Osteocyte (in vitro differentiated cells): ENCODE results near the gene PPP1R12C. TPM values are rescaled to one million over a fixed set of nuclear protein-coding genes. Genes with fewer than 3 reads are reported as not detected.
A peak's percentile ranks its signal among the peaks of the same experiment; 100 is the strongest.

Source experiments
- DNase-seq: peaks from one replicate; pipeline ENCODE4 v3.0.0; 2021; ENCODE audit warnings: mixed read lengths; ENCODE audit not compliant: unreplicated experiment; ENCODE audit errors: extremely low spot score
- H3K27ac Mint-ChIP-seq: one replicate; pipeline ENCODE4 v1.8.0; 2021; ENCODE audit warnings: mild to moderate bottlenecking, mixed read lengths; ENCODE audit not compliant: unreplicated experiment
- H3K27me3 Mint-ChIP-seq: one replicate; pipeline ENCODE4 v1.8.0; 2021; ENCODE audit warnings: mixed read lengths; ENCODE audit not compliant: unreplicated experiment
- H3K36me3 Mint-ChIP-seq: one replicate; pipeline ENCODE4 v1.8.0; 2021; ENCODE audit warnings: mixed read lengths; ENCODE audit not compliant: unreplicated experiment
- H3K4me1 Mint-ChIP-seq: one replicate; pipeline ENCODE4 v1.8.0; 2021; ENCODE audit warnings: mixed read lengths; ENCODE audit not compliant: unreplicated experiment
- H3K4me3 Mint-ChIP-seq: one replicate; pipeline ENCODE4 v1.8.0; 2021; ENCODE audit warnings: mild to moderate bottlenecking, moderate library complexity, mixed read lengths; ENCODE audit not compliant: unreplicated experiment
- H3K9me3 Mint-ChIP-seq: one replicate; pipeline ENCODE4 v1.8.0; 2021; ENCODE audit warnings: mixed read lengths; ENCODE audit not compliant: unreplicated experiment
- CTCF ChIP-seq: fragments of 200-600 bp; sonication (generic); IDR thresholded peaks from 2 replicates; pipeline ENCODE4 v1.5.0; 2021; ENCODE audit warnings: antibody characterized with exemption, mild to moderate bottlenecking, moderate library complexity
- total RNA-seq: library from RNA; stranded (reverse); gene quantifications from 2 replicates; pipeline ENCODE4 v1.2.1, GENCODE V29; 2021

The PPP1R12C gene
- total RNA-seq, 1 donor from 2014 or later, result 135 TPM

DNA sequence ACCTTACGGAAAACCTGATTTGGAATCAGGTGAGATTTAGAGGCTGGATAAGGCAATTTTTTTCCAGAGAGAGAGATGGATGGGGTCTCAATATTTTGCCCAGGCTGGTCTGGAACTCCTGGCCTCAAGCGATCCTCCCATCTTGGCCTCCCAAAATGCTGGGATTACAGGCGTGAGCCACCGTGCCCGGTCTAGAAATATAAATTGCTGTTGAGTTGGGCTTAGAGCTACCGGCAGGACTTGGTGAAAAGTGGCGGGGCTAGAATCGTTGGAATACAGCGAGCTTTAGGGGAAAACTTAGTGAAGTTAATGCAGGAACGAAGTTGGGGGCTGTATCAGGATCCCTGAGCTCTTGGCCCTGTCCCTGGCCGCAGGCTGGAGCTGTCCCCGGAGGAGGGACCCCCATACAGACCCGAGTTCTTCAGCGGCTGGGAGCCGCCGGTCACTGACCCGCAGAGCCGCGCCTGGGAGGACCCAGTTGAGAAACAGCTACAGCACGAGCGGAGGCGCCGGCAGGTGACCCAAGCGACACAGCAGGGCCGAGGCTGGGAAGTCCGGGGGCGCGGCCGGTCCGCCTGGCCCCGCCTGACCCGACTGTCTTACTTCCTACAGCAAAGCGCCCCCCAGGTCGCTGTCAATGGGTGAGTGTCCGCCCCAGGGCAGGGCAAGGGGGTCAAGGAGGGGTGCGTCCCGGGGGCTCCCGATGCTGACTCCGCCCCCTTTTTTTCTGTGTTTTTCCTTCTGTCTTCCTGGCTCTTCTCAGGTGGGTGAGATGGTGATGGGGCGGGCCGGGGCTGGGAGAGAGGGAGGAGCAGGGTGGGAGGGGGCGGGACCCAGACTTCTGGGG, 34.2 kb downstream of the PPP1R12C start:
- peaks cover 56% of the 10 kb centered on the region for H3K27me3 Mint-ChIP-seq
- peaks cover 34% of the 10 kb centered on the region for H3K4me1 Mint-ChIP-seq
- no peak for TF ChIP-seq CTCF
- no peak for DNase-seq
- H3K27ac Mint-ChIP-seq, result no peak overlapping the region
- no peak overlapping the region for H3K4me3 Mint-ChIP-seq
- H3K9me3 Mint-ChIP-seq, result no peaks in the 10 kb centered on the region
- H3K36me3 Mint-ChIP-seq, result no peaks in the 10 kb centered on the region

- no peak for TF ChIP-seq CTCF
- no peak overlapping the region for H3K27ac Mint-ChIP-seq
- peaks cover 58% of the 10 kb centered on the region for H3K27me3 Mint-ChIP-seq
- H3K36me3 Mint-ChIP-seq, result no peaks in the 10 kb centered on the region
- H3K4me1 Mint-ChIP-seq, result peaks cover 25% of the 10 kb centered on the region
- H3K9me3 Mint-ChIP-seq, result no peaks in the 10 kb centered on the region
- no peak for DNase-seq
- H3K4me3 Mint-ChIP-seq, result peak overlapping the region; percentile 67
These were observed 35.2 kb downstream of the PPP1R12C start for GRCh38 chr19:55082020-55082851.

- Mint-ChIP-seq H3K36me3 (no peaks in the 10 kb centered on the region), H3K4me3 (peak overlapping the region; percentile 67), H3K27ac (no peak overlapping the region), H3K4me1 (peaks cover 20% of the 10 kb centered on the region), H3K9me3 (no peaks in the 10 kb centered on the region), H3K27me3 (peaks cover 63% of the 10 kb centered on the region)
- no peak for TF ChIP-seq CTCF
- no peak for DNase-seq
These were observed 35.7 kb downstream of the PPP1R12C start for GRCh38 chr19:55081770-55082019.

DNA sequence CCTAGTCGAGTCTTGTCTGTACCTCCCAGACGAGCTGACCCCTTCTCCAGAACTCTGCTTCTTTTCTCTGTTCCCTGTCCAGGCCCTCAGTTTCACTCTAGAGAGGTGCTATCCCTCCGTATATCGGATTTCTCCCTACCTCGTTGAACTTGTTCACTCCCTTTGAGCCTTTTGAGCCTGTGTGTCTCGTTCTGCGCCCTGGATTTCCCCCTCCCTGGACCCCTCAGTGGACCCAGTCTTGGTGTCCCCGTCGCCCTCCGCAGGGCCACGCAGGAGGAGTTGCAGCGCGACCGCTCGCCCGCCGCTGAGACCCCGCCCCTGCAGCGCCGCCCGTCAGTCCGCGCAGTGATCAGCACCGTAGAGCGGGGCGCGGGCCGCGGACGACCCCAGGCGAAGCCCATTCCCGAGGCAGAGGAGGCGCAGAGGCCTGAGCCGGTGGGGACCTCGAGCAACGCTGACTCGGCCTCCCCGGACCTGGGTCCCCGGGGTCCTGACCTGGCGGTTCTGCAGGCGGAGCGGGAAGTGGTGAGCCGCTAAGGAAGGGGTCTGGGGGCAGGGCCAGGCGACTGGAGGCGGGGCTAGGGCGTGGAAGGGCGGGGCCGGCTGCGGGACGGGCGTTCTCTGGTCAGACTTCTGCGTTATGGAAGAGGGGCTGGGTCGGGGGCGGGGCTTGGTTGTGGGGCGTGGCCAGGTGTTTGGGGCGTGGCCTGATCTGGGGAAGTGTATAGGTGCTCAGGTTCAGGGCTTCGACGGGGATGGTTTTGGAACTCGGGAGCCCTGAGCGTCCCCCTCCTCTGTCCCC, 36.3 kb downstream of the PPP1R12C start:
- H3K4me3 Mint-ChIP-seq, result peak overlapping the region; percentile 67
- H3K9me3 Mint-ChIP-seq, result no peaks in the 10 kb centered on the region
- H3K36me3 Mint-ChIP-seq, result no peaks in the 10 kb centered on the region
- H3K4me1 Mint-ChIP-seq, result peaks cover 20% of the 10 kb centered on the region
- no peak for TF ChIP-seq CTCF
- H3K27ac Mint-ChIP-seq, result no peak overlapping the region
- peak; percentile 87 for DNase-seq
- peaks cover 67% of the 10 kb centered on the region for H3K27me3 Mint-ChIP-seq
